RPMI8226 (cell line): ENCODE results near the gene C1QL2.

Experiments
- DNase-seq: peaks from one replicate; pipeline ENCODE4 v3.0.0-alpha.2; 2015

The C1QL2 gene

GRCh38 chr2:119158563-119159347 is at the start of gene C1QL2:
Gene C1QL2 (minus strand): TSS chr2:119158751. CDS start chr2:119158269, 482 bp downstream.
- DNase-seq, result no peak

GRCh38 chr2:119207447-119207846 is 48.9 kb upstream of the C1QL2 start:
- no peak for DNase-seq

GRCh38 chr2:119206201-119206600 is 47.6 kb upstream of the C1QL2 start:
- no peak for DNase-seq

GRCh38 chr2:119205001-119205706 is 46.6 kb upstream of the C1QL2 start:
- DNase-seq, result no peak

GRCh38 chr2:119204525-119204924 is 46.0 kb upstream of the C1QL2 start:
- DNase-seq, result no peak

- DNase-seq, result no peak
These were observed 44.2 kb upstream of the C1QL2 start for GRCh38 chr2:119202610-119203310.

- DNase-seq, result no peak
These were observed 43.3 kb upstream of the C1QL2 start for GRCh38 chr2:119201815-119202214.

GRCh38 chr2:119198240-119198840 is 39.8 kb upstream of the C1QL2 start:
- DNase-seq, result no peak

GRCh38 chr2:119197529-119198239 is 39.1 kb upstream of the C1QL2 start:
- no peak for DNase-seq

GRCh38 chr2:119197126-119197405 is 38.5 kb upstream of the C1QL2 start:
- DNase-seq, result no peak

- no peak for DNase-seq
These were observed 38.0 kb upstream of the C1QL2 start for GRCh38 chr2:119196301-119197125.

- no peak for DNase-seq
These were observed 37.3 kb upstream of the C1QL2 start for GRCh38 chr2:119195887-119196286.

- DNase-seq, result no peak
These were observed 36.5 kb upstream of the C1QL2 start for GRCh38 chr2:119195001-119195400.

GRCh38 chr2:119192893-119193292 is 34.3 kb upstream of the C1QL2 start:
- DNase-seq, result no peak

- no peak for DNase-seq
These were observed 32.0 kb upstream of the C1QL2 start for GRCh38 chr2:119190321-119191111.

GRCh38 chr2:119184512-119184911 is 26.0 kb upstream of the C1QL2 start:
- no peak for DNase-seq

GRCh38 chr2:119181791-119182445 is 23.4 kb upstream of the C1QL2 start:
- DNase-seq, result no peak

GRCh38 chr2:119181391-119181790 is 22.8 kb upstream of the C1QL2 start:
- DNase-seq, result no peak

- no peak for DNase-seq
These were observed 22.3 kb upstream of the C1QL2 start for GRCh38 chr2:119180892-119181291.

- no peak for DNase-seq
These were observed 21.4 kb upstream of the C1QL2 start for GRCh38 chr2:119179991-119180390.

- no peak for DNase-seq
These were observed 20.7 kb upstream of the C1QL2 start for GRCh38 chr2:119179202-119179601.
